Activated CD4-positive, CD25-positive, alpha-beta regulatory T cell treated with anti-CD3 and anti-CD28 coated beads, Interleukin-2, amount 50 U/mL, for 24 hours (primary cell): ENCODE results near the gene MAD1L1.
"Not testable (repeated sequence)": the region's sequence is repeated elsewhere in the genome, so short reads cannot be mapped to it uniquely, and the experiment has no call there.

ENCODE experiments used
- ATAC-seq, 2 donors: fragments of 150-1000 bp; cut with Tn5 transposase; one replicate each; pipeline ENCODE4 v1.10.0; 2021; ENCODE audit warnings: mild to moderate bottlenecking in 1 of 2, moderate library complexity in 1 of 2

The MAD1L1 gene

DNA sequence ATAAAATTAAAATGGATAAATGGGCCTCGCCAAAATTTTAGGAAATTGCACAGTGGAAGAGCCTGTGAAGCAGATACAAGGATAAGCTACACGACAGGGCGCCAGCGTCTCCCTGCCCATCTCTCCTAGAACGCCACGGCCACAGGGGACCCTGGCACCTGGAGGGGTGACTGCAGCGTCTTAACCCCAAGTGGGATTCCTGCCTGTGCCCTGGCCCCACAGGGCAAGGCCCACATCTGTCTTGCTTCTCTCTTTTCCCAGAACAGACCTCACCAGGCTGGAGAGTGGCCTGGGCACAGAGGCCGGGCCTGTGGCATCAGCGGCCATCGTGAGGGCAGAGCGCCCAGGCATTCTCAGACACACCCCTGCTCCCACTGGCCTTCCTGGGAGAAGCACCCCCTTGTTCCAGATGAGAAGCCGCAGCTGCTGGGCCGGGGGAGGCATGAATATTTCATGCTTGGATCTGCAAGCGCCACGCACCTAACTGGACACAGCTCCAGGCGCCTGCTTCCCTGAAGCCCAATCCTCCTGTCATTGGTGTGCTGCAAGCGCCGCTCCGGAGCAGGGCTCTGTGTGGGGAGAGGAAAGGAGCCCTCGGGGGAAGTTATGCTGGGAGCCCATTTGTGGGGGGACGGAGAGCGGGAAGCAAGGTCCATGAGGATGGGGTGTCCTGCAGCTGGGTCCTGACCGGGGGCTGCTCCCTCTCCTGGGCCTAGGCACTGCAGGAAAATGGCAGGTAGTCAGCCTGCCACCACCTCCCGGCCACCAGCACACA lies 409.2 kb downstream of the MAD1L1 start:
- ATAC-seq: no peak

DNA sequence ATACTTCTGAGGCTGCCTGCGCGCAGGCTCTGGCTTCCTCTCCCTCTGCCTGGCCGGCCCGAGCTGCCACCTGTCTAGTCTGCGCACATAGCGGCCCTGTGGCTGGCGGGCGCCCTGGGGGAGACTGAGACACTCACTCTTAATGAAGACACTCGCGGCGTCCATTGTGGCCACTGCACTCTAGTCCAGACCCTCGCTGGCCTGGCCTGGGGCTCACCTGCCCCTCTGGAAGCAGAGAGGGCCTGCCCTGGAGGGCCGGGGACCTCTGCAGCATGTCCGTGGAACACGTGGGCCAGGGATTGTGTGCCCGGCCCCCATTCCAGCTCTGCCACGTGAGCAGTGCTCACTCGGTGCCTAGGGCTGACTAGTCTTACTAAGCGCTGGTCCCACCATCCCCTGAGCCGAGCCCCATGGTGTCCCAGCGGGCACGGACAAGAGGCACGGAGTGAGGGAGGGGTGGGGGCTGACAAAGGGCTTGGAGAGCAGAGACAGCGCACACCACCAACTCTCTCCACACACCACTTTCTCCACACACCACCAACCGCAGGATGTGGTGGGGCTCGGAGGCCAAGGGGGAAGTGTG lies 413.4 kb downstream of the MAD1L1 start:
- peak in 1 of 2 donors; percentile 13 for ATAC-seq

DNA sequence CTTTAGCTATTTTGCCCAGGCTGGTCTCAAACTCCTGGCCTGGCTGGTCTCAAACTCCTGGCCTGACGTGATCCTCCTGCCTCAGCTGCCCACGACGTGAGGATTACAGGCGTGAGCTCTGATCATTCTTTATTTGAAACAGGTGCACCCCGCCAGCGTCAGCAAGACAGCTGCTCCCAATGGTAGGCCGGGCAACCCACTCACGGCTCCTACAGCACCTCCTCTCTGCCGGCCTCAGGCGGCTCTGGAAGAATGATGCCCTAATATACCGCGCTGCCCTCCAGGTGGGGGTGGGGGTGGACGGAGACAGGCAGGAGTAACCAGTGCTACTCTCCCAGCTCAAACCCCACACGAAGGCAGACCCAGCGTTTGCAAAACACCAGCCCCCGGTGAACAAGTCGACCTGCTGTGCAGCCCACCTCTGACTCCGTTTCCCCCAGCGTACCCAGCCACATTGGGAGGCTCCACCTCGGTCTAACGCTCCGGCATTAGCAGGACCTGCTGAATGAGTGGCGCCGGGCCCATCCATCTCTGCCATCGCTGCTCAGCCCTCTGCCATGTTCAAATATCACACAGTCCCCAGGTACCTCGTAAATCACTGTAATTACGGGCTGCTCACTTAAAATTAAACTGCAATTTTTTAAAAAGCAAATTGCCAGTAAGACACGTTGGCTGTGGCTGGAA lies 414.0 kb downstream of the MAD1L1 start:
- no peak for ATAC-seq

DNA sequence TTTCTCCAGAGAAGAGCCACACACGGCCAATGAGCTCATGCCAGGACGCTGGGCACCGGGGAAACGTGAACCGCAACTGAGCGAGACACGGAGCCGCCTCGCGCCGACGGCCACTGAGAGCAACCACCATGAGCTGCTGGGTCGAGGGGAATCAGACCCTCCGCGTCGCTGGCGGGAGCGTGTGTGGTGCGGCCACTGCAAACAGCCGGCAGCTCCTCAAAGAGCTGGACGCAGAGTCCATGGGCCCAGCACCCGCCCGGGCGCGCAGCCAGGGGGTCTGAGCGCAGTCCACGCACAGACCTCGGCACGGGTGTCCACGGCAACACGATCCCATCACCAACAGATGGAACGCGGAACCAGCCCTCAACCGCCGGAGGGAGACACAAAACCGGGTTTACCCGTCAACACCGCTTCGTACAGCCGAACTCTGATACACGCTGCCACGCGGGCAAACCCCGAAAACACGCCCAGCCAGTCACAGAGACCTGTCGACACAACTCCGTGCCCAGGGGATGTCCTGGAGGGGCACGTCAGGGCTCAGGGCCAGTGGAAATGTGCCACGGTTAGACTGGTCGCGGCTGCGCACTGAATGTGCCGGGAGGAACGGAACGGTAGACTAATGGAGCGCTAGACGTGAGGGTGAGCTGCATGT lies 415.6 kb downstream of the MAD1L1 start:
- no peak for ATAC-seq

DNA sequence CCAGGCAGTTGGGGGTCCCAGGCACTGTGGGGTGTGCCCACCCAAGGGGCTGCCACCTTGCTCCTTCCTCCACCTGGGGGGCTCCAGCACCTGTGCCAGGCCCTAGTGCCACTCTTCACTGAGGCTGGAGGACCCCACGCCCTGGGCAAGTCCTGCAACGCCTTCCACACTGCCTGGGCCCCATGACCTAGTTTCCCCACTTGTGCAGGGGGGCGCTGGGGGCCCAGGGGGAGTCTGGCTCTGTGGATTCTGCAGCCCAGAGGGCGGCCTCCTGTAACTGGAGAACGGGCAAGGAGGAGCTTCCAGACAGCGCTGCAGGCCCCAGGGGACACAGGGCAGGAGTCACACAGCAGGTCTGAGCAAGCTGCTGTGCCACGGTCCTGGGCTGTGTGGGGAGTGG lies 416.3 kb downstream of the MAD1L1 start:
- ATAC-seq: not testable (repeated sequence)

DNA sequence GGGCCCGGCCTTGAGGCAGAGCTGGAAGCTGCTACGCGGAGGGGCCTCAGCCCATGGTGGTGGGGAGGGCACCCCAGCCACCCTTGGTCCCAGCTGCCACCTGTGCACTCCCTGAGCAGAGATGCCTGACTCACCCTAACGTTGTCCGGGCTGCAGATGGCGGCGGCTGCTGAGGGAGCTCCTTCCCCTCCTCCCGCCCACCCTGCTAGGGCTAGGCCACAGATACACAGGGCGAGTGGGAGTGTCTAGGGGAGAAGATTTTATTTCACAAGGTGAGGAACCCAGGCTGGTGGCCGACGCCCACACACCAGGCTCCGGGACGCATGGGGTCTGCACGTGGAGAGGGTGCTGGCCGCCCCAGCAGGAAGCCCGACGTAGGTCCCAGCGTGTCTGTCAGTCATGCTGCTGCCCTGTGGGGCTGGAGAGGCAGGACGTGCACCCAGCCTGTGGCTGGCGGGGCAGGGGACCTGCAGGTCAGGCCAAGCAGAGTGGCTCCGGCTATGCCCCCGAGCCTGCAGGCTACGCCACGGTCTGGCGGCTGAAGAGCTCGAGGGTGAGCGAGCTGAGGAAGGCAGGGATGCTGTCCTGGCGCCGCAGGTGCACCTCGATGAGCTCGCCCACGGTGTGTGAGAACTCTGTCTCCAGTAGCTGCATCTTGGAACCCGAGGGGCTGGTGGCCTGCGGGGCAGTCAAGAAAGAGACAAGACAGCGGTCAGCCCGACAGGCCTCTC lies 417.0 kb downstream of the MAD1L1 start:
- ATAC-seq: not testable (repeated sequence)

DNA sequence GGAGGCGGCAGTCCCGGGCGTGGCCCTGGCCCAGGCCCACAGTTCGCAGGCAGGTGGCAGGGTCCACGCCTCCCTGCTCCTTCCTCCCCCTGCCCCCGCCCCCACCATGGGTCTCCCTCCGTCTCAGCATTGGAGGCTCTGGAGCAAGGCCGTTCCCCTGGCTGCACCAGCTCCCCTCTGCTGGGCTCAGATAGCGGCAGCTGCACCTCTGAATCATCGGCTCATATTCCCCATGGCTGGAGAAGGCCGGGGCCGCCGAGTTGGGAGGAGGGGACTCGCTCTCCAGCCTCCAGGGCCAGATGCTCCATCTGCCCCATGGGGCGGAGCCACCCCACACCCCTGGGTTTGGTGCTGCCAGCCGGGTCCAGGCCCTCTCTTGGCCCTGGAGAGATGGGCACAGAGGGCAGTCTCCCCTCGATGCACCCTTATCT lies 417.7 kb downstream of the MAD1L1 start:
- ATAC-seq: no peak

DNA sequence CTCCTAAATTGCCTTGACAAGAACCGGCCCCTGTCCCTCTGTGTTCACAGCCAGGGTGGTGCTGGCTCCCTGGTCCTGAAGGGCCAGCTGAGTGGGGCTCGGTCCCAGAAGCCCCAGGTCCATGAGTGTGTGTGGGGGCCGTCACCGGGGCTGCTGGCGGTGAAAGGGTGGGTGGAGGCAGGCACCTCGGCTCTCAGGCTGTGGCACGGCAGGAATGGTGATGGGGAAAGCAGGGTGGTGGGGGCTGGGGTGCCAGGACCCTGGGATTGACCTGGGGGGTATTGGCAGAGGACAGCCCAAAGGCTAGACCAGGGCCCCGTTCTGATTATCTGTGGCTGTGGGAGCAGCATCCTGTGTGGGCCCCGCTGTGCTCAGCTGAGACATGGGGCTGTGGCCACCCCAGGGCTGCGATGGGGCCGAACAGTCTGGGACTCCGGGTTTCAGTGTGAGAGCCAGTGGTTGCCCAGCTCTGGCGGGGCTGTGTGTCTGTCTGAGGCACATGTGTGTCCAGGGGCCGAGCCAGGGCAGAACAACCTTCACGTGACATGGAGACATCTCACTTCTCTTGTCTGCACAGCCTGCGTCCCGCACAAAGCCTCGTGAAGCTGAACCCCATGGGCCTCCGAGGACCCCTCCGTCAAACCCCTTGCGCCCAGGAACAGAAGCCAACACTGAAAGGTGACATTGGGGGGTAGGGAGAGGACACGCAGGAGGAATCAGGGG lies 418.5 kb downstream of the MAD1L1 start:
- no peak for ATAC-seq

DNA sequence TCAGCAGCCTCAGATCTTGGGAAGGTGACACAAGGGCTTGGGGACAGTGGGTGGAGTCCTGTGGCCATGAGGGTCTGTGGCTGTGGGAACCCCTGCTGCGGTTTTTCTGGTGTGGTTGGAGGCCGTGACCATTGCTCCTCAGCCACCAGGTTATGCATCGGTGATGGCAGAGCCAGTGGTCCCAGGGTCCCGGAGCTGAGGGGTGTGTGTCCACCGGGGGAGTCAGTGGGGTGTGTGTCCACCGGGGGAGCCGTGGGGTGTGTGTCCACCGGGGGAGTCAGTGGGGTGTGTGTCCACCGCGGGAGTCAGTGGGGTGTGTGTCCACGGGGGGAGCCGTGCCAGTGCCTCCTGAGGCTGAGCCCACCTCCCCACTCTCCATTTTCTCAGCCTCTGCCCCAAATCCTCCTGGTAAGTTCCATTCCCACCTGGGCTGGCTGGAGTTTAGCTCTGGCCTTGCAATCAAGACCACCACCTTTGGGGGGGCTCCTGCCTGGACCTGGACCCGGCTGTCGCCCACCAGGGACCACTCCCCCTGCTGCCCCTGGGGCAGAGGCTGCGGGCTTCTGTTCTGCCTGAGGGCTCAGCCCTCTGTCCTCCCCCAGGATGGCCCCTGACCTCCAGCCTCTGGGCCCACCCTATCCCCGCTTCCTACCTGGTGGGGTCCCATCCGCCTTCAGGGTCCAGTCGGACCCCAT lies 419.2 kb downstream of the MAD1L1 start:
- no peak for ATAC-seq

DNA sequence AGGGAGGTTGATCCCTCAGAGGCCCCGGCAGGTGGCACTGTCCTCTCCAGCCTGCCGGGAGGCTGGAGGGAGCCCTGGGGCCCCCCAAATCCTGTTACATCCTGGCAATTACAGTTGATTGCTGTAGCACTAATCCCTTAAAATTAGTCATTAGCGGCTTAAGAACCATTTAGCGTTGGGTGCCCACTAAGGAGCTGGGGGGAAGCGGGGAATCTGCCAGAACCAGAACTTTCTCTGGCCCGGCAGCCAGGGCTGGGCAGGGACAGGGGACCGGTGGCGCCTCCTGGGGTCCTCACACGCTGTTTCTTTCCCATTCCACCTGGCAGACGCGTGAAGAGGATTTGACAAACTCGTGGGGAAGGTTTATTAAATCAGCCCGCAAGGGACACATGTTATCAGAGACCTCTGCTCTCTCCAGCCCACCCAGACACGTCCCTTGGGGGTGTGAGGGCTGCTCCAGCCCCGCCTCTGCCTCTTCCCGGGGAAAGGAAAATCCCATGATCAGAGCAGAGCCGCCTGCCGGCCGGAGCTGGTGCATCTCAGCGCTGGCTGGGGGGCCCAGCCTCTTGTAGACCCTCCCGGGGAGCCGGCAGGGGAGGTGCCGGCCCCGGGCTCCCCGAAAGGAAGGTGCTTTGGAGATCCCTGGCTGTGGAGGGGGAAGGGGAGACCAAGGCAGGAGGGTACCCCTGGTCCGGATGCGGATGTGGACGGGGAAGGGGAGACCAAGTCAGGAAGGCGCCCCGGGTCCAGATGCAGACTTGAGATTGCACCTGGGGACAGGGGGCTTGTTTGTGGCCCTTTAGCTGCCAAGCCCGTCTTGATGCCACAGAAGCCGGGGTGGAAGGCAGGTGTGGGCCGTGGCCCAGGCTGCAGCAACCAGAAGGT lies 420.0 kb downstream of the MAD1L1 start:
- no peak for ATAC-seq

DNA sequence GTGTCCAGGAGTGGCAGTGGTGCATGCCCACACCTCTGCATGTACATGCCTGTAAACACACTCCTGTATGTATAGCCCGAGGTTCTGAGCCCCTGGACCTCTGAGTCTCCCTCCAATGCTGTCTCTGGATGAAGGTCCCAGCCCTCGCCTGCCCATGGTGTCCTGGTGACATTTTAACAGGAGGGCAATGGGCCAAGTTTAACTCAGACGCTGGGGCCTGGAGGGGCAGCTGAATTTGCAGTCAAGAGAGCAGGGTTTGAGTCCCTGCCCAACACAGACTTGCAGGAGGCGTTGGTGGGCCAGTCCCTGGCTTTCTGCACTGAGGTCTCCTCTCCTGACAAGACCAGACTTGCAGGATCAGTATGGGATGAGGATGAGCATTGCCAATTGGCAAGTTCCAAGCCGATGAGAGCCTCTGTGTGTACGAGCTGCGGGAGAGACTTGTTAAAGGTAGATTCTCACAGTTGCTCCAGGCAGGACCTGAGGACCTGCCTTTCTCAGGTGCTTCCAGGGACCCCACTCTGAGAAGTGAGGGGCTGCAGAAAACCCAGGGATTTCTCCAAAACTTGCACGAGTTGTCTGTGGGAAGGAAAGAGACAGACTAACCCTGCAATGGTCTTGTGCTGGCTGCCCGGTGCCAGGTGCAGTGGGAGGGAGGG lies 420.8 kb downstream of the MAD1L1 start:
- no peak for ATAC-seq

DNA sequence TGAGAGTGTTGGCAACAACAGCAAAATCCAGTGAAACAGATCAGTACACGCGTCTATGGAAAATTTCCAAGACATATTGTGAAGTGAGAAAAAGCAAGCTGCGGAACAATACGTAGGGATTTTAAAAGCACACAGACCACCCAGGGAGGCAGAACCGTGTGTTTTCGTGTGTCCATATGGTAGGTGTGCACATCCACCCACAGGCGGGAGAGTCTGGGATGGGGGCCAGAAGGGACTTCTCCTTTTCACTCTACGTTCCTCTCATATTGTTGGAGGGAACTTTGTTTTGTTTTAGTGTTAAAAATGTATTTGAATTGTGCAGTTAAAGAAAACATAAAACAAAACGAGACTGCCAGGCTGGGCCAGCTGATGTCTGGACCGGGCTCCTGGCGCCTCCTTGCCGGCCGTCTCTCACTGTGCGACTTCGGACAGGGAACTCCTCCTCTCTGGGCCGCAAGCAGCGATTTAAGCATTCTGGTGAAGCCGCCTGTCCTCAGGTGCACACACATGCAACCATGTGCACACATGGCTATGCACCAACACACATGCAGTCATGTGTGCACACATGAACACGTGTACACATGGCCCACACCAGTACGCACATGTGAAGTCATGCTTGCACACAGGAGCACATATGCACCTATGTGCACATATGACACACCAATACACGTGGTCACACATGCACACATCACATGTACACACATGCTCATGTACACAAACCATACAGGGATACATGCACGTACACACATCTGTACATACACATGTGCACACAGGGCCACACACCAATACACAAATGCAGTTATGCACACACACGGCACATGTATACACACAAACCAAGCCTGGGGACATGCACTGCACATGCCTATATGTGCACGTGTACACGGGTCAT lies 421.5 kb downstream of the MAD1L1 start:
- no peak for ATAC-seq

DNA sequence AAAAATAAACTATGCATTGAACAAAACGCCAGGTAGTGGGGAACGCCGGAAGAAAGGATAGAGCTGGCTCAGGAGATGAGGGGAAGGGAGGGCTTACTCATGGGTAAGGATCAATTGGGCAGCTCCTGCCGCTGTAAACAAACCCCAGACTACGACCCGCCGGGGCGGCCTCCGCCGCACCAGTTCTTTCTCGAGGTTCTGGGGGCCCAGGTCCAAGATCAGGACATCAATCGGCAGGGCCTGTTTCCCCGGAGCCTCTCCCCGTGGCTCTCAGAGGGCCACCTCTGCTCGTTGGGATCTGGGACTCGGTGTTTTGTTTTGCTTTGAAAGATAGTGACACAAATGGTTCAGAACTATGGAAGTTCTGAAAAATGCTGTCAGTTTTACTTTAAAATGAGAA lies 422.2 kb downstream of the MAD1L1 start:
- no peak for ATAC-seq

DNA sequence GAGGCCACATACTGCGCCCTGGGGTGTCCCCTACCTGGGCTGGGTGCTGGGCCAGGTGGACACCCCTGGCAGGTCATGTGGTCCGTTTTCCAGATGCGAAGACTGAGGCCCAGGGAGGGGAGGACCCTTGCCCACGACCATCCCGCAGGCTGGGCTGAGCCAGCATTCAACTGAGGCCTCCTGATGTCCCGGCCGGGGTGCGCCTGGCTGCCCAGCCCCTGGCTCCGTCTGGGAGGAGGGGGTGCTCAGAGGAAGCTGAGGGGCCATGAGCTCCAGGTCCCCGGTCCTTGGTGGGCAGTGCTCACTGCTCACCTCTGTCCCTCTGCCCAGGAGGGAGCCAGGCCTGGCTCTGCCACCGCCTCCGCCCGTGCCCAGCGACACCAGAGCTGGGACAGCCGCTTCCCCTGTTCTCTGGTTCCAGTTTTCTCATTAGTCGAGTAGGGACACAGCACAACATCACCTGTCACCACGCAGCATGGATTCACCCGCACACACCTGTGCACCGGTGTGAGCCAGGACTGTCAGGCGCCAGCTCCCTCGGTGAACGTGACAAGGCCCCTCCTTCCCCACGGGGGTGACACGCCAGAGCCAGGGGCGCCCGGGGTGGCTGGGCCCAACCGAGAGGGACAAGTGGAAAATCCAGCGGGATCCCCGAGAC lies 423.0 kb downstream of the MAD1L1 start:
- no peak for ATAC-seq

DNA sequence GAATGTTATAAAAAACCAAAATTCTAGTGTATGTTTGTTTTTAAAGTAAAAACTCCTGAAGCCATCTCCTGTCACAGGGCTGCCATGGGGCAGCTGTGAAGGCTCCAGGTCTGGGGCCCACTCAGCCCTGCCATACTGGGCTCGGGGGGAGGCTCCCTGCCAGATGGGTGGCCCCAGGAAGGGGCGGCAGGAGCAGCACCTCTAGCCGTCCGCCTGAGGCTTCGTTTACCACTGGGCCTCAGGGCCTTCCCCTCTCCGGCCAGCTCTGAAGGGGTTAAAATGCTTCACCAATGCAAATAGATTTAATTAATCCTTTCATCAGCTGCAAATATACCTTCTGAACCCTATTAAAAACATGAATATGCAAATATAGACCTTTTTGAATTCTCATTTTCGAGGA lies 423.7 kb downstream of the MAD1L1 start:
- ATAC-seq: no peak

DNA sequence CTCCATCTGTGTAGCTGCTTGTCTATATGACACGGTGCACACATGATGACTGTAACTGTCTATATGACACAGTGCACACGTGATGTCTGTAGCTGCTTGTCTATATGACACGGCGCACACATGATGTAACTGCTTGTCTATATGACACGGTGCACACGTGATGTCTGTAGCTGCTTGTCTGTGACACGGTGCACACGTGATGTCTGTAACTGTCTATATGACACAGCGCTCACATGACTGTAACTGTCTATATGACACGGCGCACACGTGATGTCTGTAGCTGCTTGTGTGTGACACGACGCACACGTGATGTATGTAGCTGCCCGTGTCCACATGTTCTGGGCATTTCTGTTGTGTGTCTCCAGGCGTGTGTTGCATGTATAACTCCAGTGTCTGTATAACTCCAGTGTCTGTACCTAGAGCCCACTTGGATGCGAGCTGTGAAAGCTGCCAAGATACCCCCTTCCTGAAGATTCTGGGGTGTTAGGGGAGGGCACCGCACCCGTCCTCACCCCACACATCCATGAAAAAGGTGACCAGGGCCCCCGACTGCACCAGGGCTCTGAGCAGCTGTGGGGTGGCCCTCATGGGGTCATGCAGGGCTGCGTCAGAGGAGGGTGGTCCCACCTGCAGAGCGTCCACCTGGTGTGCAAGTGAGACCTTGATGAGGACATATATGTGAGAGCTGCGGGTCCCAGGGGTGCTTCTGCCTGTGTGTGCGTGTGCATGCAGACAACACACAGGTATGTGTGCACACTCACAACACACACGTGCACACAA lies 424.7 kb downstream of the MAD1L1 start:
- no peak for ATAC-seq

DNA sequence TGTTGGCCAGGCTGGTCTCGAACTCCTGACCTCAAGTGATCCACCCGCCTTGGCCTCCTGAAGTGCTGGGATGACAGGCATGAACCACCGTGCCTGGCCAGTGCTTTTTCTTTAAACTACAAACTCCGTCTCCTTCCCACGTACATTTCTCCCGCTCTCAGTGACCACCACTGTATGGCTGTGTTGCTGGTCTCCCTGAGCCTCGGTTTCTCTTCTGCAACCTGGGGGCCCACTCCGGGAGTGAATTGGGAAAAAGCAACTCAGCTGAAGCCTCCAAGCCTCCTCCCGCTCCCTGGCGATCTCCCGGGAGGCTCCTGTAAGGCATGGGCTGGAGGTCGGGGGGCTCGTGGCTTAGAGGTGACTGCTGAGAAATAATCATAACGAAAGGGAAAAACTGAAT lies 426.4 kb downstream of the MAD1L1 start:
- ATAC-seq: no peak
